ENCODE measurements around the gene MYO15A.

Gene MYO15A, protein sequence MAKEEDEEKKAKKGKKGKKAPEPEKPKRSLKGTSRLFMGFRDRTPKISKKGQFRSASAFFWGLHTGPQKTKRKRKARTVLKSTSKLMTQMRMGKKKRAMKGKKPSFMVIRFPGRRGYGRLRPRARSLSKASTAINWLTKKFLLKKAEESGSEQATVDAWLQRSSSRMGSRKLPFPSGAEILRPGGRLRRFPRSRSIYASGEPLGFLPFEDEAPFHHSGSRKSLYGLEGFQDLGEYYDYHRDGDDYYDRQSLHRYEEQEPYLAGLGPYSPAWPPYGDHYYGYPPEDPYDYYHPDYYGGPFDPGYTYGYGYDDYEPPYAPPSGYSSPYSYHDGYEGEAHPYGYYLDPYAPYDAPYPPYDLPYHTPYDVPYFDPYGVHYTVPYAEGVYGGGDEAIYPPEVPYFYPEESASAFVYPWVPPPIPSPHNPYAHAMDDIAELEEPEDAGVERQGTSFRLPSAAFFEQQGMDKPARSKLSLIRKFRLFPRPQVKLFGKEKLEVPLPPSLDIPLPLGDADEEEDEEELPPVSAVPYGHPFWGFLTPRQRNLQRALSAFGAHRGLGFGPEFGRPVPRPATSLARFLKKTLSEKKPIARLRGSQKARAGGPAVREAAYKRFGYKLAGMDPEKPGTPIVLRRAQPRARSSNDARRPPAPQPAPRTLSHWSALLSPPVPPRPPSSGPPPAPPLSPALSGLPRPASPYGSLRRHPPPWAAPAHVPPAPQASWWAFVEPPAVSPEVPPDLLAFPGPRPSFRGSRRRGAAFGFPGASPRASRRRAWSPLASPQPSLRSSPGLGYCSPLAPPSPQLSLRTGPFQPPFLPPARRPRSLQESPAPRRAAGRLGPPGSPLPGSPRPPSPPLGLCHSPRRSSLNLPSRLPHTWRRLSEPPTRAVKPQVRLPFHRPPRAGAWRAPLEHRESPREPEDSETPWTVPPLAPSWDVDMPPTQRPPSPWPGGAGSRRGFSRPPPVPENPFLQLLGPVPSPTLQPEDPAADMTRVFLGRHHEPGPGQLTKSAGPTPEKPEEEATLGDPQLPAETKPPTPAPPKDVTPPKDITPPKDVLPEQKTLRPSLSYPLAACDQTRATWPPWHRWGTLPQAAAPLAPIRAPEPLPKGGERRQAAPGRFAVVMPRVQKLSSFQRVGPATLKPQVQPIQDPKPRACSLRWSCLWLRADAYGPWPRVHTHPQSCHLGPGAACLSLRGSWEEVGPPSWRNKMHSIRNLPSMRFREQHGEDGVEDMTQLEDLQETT (N-terminal part only)

DNA sequence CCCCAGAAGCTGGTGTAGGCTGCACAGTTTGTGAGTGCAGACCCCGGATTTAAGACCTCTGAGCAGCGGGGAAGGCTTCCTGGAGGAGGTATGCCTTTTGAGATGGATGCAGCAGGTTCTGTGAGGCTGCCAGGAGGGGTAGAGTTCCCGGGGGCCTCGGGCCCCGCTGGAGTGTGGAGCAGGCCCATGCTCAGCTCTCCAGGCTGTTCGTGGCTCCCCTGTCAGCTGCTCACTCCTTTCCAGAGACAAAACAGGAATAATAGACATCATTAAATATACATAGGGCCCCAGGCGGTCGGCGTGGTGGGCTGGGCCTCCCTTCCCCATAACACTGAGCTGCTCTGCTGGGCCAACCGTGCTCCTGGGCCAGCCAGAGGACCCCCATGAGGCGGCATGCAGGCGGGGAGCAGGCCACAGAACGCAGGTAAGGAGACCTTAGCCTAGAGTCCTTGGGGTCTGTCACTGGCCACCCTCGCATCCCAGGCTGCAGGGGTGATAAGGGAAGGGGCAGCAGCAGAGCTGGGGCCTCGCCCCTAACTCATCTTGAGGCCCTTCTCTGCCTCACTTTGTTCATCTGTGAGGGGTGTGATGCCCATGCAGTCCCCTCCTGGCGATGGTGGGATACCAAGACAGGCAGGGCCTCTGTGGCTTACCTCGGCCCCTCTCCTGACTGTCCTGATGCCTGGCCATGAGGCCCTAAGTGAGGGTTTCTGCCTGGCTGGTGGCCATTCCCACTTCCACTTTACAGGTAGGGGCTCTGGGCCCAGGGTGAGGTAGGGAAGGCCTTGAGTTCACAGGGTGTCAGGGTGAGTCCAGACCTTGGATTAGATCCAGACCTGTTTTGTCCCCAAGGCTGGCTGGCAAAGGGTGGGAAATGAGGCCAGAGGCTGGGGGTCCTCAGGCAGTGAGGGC, at the start of gene MYO15A:
Gene MYO15A, plus strand, starts transcription at position 356 of the 912 bp plus-strand sequence. CDS start 10,045 bp downstream, outside the sequence.
- Mint-ChIP-seq H3K27me3 (ENCODE audit: low read depth) (no peaks in the 10 kb centered on the region), H3K27ac (no peak within 1 kb of the TSS), H3K4me3 (no peak within 1 kb of the TSS), H3K4me1 (peaks cover 5% of the 10 kb centered on the region), H3K9me3 (no peaks in the 10 kb centered on the region), H3K36me3 (ENCODE audit: low read depth) (no peaks in the 10 kb centered on the region)
- TF ChIP-seq, protein P1, sequence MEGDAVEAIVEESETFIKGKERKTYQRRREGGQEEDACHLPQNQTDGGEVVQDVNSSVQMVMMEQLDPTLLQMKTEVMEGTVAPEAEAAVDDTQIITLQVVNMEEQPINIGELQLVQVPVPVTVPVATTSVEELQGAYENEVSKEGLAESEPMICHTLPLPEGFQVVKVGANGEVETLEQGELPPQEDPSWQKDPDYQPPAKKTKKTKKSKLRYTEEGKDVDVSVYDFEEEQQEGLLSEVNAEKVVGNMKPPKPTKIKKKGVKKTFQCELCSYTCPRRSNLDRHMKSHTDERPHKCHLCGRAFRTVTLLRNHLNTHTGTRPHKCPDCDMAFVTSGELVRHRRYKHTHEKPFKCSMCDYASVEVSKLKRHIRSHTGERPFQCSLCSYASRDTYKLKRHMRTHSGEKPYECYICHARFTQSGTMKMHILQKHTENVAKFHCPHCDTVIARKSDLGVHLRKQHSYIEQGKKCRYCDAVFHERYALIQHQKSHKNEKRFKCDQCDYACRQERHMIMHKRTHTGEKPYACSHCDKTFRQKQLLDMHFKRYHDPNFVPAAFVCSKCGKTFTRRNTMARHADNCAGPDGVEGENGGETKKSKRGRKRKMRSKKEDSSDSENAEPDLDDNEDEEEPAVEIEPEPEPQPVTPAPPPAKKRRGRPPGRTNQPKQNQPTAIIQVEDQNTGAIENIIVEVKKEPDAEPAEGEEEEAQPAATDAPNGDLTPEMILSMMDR (IDR thresholded peaks at IDR 0.05; ENCODE audit: unreplicated experiment in 3 of 3), result no peak

DNA sequence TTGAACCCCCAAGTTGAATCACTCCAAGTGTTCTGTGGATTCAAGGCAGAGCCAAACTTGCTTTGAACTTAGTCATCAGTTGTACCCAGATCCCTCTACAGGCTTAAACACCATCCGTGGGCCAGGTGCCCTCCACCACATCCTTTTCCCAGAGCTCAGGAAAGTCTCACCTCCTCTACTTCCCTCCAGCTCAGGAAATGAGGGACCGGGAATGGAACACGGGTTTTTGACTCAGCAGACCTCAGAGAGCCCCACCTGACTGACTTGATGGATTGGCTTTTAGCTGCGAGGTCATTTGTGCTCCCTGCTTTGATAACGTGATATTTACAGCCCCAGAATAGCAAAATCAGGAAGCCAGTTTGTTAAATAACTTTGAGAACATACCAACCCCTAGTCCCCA, 49.3 kb upstream of the MYO15A start:
- TF ChIP-seq, protein P1 (IDR thresholded peaks at IDR 0.05; ENCODE audit: unreplicated experiment in 3 of 3), result no peak
- Mint-ChIP-seq H3K4me1 (no peaks in the 10 kb centered on the region), H3K9me3 (no peaks in the 10 kb centered on the region), H3K27me3 (ENCODE audit: low read depth) (no peaks in the 10 kb centered on the region), H3K27ac (no peak overlapping the region), H3K36me3 (ENCODE audit: low read depth) (peaks cover 59% of the 10 kb centered on the region), H3K4me3 (no peak overlapping the region)

DNA sequence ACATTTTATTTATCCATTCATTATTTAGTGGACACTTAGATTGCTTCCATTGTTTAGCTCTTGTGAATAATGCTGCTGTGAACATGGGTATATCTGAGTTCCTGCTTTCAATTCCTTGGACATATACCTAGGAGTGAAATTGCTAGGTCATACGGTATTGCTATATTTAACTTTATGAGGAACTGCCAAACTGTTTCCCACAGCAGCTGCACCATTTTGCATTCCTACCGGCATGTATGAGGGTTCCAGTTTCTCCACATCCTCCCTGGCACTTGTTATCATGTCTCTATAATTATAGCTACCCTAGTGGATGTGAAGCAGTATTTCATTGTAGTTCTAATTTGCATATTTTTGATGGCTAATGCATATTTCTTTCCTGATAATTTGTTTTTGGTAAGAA, 44.5 kb upstream of the MYO15A start:
- Mint-ChIP-seq H3K27ac (no peak overlapping the region), H3K36me3 (ENCODE audit: low read depth) (peaks cover 31% of the 10 kb centered on the region), H3K4me3 (no peak overlapping the region), H3K9me3 (no peaks in the 10 kb centered on the region), H3K4me1 (no peaks in the 10 kb centered on the region), H3K27me3 (ENCODE audit: low read depth) (peaks cover 3% of the 10 kb centered on the region)
- TF ChIP-seq, protein P1 (IDR thresholded peaks at IDR 0.05; ENCODE audit: unreplicated experiment in 3 of 3), result no peak

DNA sequence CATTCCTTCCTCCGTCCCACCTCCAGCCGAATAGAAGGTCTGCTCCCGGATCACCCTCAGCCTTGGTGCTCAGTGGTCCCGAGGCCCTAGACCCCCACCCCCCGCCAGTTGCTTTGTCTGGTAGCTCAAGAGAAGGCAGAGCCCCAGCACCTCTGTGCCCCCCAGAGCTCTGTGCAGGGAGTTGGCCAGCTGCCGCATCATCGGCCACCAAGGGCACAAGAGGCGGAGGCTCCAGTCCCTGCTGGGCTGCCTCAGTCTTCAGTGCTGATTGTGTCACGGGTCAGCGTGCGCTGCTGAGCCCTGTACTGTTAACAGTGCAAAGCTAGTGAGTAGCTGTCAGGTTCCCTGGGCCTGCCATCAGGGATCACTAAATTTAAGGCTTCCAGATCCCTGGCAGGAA, 43.0 kb upstream of the MYO15A start:
- H3K4me3 Mint-ChIP-seq, result no peak overlapping the region
- H3K27ac Mint-ChIP-seq, result no peak overlapping the region
- TF ChIP-seq, protein P1 (IDR thresholded peaks at IDR 0.05; ENCODE audit: unreplicated experiment in 3 of 3), result no peak
- peaks cover under 1% of the 10 kb centered on the region for H3K4me1 Mint-ChIP-seq
- H3K9me3 Mint-ChIP-seq, result no peaks in the 10 kb centered on the region
- peaks cover 25% of the 10 kb centered on the region for H3K36me3 Mint-ChIP-seq (ENCODE audit: low read depth)
- peaks cover 3% of the 10 kb centered on the region for H3K27me3 Mint-ChIP-seq (ENCODE audit: low read depth)

DNA sequence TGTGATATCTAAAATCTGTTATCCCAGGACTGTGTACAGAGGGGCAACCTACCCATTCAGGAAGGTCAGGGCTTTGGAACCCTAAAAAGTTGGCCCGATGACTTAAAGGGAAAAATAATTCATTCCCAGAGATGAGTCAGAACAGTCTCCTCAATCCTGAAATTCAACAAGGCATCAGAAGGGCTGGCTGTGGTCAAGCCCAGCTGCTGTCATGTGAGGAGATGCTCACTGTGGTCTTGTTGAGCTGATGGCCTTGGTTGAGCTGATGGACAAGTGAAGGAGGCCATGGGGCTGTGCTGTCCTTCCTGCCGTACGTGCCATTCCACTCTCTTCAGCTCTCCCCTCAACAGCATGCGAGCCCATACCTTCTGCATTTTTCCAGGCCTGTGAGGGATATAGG, 41.7 kb upstream of the MYO15A start:
- H3K4me1 Mint-ChIP-seq, result peaks cover 13% of the 10 kb centered on the region
- no peak overlapping the region for H3K4me3 Mint-ChIP-seq
- H3K27ac Mint-ChIP-seq, result no peak overlapping the region
- H3K9me3 Mint-ChIP-seq, result no peaks in the 10 kb centered on the region
- H3K27me3 Mint-ChIP-seq (ENCODE audit: low read depth), result peaks cover 3% of the 10 kb centered on the region
- H3K36me3 Mint-ChIP-seq (ENCODE audit: low read depth), result peaks cover 22% of the 10 kb centered on the region
- TF ChIP-seq, protein P1 (IDR thresholded peaks at IDR 0.05; ENCODE audit: unreplicated experiment in 3 of 3), result no peak
